IPS DF 6.9 (cell line): ENCODE measurements around the gene BCAS3.
"Not testable (repeated sequence)": the region's sequence is repeated elsewhere in the genome, so short reads cannot be mapped to it uniquely, and the experiment has no call there.

Experiments used
- DNase-seq: peaks from one replicate; pipeline ENCODE4 v3.0.0-alpha.2; 2013; ENCODE audit warnings: low read depth, low spot score
- H3K27ac ChIP-seq: one replicate; pipeline ENCODE4 v1.5.1; 2013; ENCODE audit warnings: low read length, control low read depth
- H3K27me3 ChIP-seq: 2 replicates; pipeline ENCODE4 v1.6.1; 2013; ENCODE audit warnings: mild to moderate bottlenecking, low read length; ENCODE audit not compliant: control insufficient read depth, insufficient read depth
- H3K36me3 ChIP-seq: 2 replicates; pipeline ENCODE4 v1.6.1; 2013; ENCODE audit warnings: low read length; ENCODE audit not compliant: control insufficient read depth, insufficient read depth
- H3K4me1 ChIP-seq: 2 replicates; pipeline ENCODE4 v1.6.1; 2013; ENCODE audit warnings: low read length; ENCODE audit not compliant: control insufficient read depth, insufficient read depth
- H3K4me3 ChIP-seq: 2 replicates; pipeline ENCODE4 v1.5.1; 2013; ENCODE audit warnings: mild to moderate bottlenecking, low read length
- H3K9me3 ChIP-seq: 2 replicates; pipeline ENCODE4 v1.6.1; 2013; ENCODE audit warnings: low read length, inconsistent platforms; ENCODE audit not compliant: control insufficient read depth, insufficient read depth
- WGBS: extraction: QIAGEN DNeasy Blood & Tissue Kit; methylation state at CpG from one replicate; pipeline ENCODE4 v1.1.7; 2013; ENCODE audit warnings: mixed read lengths, missing lambda C conversion rate; ENCODE audit not compliant: insufficient read length, insufficient coverage; 5-methylcytosine and 5-hydroxymethylcytosine counted together

Gene BCAS3

DNA sequence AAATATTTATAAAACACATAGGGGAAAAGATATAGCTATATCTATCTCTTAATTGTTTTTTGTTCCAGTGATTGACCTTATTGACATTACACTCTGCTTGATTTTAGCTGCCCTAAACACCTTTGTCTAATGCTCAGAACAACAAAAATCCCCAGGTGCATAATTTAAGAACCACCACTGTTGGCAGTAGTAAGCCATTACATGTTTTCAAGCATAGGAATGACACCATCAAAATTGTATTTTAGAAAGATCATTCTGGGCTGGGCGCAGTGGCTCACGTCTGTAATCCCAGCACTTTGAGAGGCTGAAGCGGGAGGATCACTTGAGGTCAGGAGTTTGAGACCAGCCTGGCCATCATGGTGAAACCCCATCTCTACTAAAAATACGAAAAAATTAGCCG lies 364.7 kb downstream of the BCAS3 start:
- H3K27ac ChIP-seq, H3K4me3 ChIP-seq, H3K27me3 ChIP-seq, H3K9me3 ChIP-seq, H3K4me1 ChIP-seq, H3K36me3 ChIP-seq, DNase-seq: not testable (repeated sequence)
- WGBS, result no CpG with 5 or more reads among the region's 5 CpGs

DNA sequence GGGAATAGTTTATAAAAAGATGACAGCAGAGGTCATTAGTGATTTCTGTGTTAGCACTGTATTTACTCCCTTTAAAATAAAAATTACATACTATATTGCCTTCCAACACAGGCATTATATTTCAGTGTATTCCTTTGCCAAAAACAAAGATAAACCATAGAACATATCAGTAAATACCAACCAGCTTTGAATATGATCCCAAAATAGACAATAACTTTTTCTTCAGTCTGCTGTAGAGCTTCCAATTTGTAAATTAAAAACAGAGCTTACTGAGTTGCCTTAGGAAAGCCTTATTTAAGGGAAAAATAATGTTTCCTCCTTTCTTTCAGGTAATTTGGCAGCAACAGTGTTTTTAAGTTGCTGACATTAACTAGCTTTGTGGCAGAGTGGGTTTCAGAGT lies 369.9 kb downstream of the BCAS3 start:
- H3K4me1 ChIP-seq, result no peaks in the 10 kb centered on the region
- no peak overlapping the region for H3K4me3 ChIP-seq
- H3K27ac ChIP-seq, result no peak overlapping the region
- DNase-seq, result no peak
- H3K27me3 ChIP-seq, result no peaks in the 10 kb centered on the region
- H3K9me3 ChIP-seq, result no peaks in the 10 kb centered on the region
- H3K36me3 ChIP-seq, result no peaks in the 10 kb centered on the region

DNA sequence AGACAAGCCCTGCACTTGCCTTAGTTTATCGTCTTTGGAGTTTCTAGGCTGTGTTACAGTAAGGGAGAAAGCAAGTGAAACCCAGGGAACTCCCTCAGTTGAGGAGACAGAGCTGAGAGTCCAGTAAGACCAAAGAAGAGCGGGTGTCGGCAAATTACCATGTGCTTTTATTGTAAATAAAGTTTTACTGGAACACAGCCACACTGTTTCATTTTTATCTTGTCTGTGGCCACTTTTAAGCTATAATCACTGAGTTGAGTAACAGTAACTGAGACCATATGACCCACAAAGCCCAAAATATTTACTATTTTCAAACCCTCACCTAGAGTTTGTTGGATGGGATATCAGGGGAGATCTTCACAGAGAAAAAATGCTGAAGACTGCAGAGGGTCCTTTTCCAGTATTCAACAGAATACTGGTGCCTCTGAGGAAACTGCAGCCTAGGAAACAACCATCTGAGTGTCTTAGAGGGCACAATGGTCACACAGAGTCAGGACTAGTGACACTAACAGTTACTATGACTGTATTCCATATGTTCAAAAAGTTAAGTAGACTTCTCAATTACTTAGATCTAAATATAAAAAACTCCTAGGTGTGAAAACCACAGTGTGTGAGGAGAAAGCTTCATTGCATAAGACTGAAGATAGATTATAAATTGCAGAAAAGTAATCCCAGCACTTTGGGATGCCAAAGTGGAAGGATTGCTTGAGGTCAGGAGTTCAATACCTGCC lies 370.9 kb downstream of the BCAS3 start:
- Histone ChIP-seq H3K36me3 (no peaks in the 10 kb centered on the region), H3K27ac (no peak overlapping the region), H3K4me1 (no peaks in the 10 kb centered on the region), H3K27me3 (no peaks in the 10 kb centered on the region), H3K9me3 (no peaks in the 10 kb centered on the region), H3K4me3 (no peak overlapping the region)
- no peak for DNase-seq
- no CpG with 5 or more reads among the region's 3 CpGs for WGBS

DNA sequence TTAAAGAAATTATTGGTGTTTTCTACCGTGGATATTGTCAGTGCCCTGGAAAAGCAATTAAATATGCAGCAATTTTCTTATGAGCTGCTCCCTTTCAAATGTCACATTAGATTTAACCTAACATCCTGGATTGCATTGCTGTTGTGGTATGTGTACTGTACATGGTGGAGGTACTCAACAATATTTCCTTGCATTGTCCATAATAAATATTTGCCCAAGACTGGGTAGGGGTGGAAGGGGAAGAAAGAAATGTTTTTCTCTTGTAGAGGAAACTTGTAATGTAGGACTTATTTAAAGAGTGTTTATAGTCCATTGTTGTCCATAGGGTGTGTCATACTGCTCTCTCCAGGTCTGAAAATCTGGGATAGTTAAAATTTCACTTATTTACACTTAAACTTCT lies 375.8 kb downstream of the BCAS3 start:
- DNase-seq, result no peak
- H3K4me3 ChIP-seq, result no peak overlapping the region
- no CpG with 5 or more reads among the region's 1 CpG for WGBS
- no peaks in the 10 kb centered on the region for H3K27me3 ChIP-seq
- H3K27ac ChIP-seq, result no peak overlapping the region
- H3K4me1 ChIP-seq, result no peaks in the 10 kb centered on the region
- no peaks in the 10 kb centered on the region for H3K9me3 ChIP-seq
- no peaks in the 10 kb centered on the region for H3K36me3 ChIP-seq

DNA sequence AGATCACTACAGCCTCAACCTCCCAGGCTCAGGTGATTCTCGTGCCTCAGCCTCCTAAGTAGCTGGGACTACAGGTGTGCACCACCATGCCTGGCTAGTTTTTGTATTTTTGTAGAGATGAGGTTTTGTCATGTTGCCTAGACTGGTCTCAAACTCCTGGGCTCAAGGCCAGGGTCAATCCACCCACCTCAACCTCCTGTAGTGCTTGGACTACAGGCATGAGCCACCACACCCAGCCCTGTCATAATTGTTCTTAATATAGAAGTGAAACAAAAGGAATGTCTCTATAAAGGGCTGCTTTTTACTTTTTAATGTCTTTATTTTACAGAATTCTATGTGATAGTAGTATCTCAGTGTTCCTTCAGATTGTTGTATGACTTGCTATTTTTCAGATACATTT lies 376.8 kb downstream of the BCAS3 start:
- no CpG with 5 or more reads among the region's 1 CpG for WGBS

DNA sequence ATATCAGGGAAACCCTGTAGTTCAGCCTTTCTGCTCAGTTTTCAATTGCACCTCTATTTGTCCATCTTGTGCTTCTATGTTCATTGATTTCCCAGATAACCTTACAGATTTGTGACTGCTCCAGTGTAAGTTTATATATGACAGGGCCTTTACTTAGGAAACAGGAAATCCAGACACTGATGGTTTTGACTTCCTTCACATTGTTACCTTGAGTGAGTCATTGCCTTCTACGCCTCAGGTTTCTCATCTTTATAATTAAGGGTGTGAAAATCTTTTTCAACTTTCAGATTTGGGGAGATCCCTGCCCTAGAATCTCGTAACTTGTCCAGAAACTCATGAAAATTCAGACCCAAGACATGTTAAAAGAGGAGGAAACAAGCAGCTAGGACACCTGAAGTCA lies 379.6 kb downstream of the BCAS3 start:
- no peaks in the 10 kb centered on the region for H3K4me1 ChIP-seq
- DNase-seq, result no peak
- WGBS, result no CpG with 5 or more reads among the region's 2 CpGs
- H3K27me3 ChIP-seq, result no peaks in the 10 kb centered on the region
- no peaks in the 10 kb centered on the region for H3K36me3 ChIP-seq
- no peak overlapping the region for H3K27ac ChIP-seq
- H3K9me3 ChIP-seq, result no peaks in the 10 kb centered on the region
- no peak overlapping the region for H3K4me3 ChIP-seq

More for the DNA sequence above, 376.8 kb downstream of the BCAS3 start:
- Histone ChIP-seq H3K27me3 (no peaks in the 10 kb centered on the region), H3K9me3 (no peaks in the 10 kb centered on the region), H3K4me3 (no peak overlapping the region), H3K27ac (no peak overlapping the region), H3K36me3 (no peaks in the 10 kb centered on the region), H3K4me1 (no peaks in the 10 kb centered on the region)
- DNase-seq, result no peak

DNA sequence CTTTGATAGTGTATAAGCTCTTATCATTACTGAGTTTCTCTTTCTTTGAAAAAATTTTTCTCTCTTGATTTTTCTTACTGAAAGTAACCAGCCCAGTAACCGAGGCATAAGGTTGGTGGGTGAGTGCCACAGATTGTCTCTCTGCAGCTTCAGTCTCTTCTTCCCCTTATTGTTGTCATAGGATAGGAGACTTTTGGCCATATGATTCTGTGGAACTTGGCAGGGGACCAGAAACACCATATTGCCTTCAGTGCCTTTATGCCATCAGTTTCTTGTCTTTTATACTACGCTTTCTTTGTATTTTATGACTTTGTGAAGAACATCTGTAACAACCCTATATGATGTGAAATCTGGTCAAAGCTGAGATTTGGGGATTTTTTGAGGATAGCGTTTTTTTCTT lies 380.4 kb downstream of the BCAS3 start:
- no CpG with 5 or more reads among the region's 3 CpGs for WGBS
- Histone ChIP-seq H3K9me3 (no peaks in the 10 kb centered on the region), H3K36me3 (no peaks in the 10 kb centered on the region), H3K27me3 (no peaks in the 10 kb centered on the region), H3K4me3 (no peak overlapping the region), H3K27ac (no peak overlapping the region), H3K4me1 (no peaks in the 10 kb centered on the region)
- DNase-seq, result no peak

DNA sequence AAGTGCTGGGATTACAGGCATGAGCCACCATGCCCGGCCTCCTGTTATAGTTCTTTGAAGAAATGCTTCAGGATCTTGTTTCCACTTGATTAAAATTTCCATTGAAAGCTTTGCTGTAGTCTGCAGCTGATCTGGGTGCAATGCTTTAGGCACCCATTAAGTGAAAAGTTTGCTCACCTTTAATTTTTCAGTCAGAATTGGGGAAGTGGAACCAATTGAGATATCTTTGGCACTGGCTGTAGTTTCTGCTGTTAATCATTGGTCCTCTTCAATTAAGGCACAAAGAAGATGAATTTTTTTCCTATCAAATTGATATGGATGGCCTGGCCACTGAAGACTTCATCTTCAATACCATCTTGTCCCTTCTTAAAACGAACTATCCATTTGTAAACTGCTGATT lies 385.9 kb downstream of the BCAS3 start:
- WGBS, result no CpG with 5 or more reads among the region's 2 CpGs
- DNase-seq, result no peak
- Histone ChIP-seq H3K36me3 (no peaks in the 10 kb centered on the region), H3K4me3 (no peak overlapping the region), H3K4me1 (no peaks in the 10 kb centered on the region), H3K27ac (no peak overlapping the region), H3K27me3 (no peaks in the 10 kb centered on the region), H3K9me3 (no peaks in the 10 kb centered on the region)

DNA sequence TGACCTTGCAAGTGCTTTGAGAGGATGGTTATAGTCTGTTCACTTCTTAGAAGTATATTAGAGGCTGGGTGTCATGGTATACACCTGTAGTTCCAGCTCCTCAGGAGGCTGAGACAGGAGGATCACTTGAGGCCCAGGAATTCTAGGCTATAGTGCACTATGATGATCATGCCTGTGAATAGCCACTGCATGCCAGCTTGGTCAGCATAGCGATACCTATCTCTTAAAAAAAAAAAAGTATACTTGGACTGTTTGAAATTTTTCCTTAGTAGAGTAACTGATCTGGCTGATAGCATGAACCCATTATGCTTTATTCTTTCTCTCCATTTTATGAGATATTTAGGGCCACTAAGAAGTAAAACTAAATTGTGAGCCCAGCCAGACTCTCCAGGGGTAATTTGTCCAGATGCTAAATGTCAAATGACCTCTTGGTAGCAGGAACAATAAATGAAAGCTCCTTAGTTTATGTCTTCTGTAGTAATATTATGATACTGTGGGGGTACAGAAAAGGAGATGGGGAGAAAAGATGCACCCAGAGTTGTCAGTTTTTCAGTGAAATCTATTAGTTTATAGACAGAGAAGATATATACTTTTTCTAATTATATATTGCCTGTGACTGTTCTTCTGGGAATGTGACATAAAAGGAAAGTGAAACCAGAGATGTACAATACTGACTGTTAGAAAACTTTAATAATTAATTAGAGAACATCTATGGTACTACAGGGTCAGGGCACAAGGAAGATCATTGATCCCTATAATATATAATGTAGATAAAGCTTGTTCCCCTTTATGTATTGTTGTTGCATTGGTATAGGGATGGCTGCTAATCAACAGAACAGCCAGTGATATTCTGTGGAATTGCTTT lies 386.7 kb downstream of the BCAS3 start:
- H3K9me3 ChIP-seq, result no peaks in the 10 kb centered on the region
- H3K4me1 ChIP-seq, result no peaks in the 10 kb centered on the region
- no peaks in the 10 kb centered on the region for H3K36me3 ChIP-seq
- H3K27ac ChIP-seq, result no peak overlapping the region
- no peaks in the 10 kb centered on the region for H3K27me3 ChIP-seq
- no CpG with 5 or more reads among the region's 1 CpG for WGBS
- H3K4me3 ChIP-seq, result no peak overlapping the region
- DNase-seq, result no peak

DNA sequence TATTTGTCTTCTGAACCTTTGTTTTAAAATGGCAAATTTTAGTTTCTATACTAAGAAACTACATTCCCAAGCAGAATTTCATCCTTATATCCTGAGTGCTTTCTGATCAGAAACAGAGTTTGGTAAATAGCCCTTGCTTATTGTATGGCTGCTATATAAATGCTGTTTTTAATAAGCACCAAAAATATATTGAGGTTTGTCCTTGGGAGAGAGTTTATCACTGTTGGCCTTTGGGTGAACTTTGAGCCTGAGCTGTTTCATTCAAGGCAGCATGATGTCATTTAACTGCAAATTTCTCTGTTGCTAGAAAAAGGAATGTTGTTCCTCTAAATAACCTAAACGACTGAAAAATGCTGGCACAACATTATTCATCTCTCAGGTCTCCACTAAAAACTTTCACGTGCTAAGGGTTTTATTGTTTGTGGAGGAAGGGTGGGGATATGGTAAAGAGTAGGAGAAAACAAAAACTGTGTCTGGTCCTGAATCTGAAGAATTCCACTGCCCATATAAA lies 387.7 kb downstream of the BCAS3 start:
- Histone ChIP-seq H3K4me3 (no peak overlapping the region), H3K27me3 (no peaks in the 10 kb centered on the region), H3K36me3 (no peaks in the 10 kb centered on the region), H3K4me1 (no peaks in the 10 kb centered on the region), H3K27ac (no peak overlapping the region), H3K9me3 (no peaks in the 10 kb centered on the region)
- DNase-seq, result no peak
- WGBS, result no CpG with 5 or more reads among the region's 2 CpGs
